ENCODE measurements around the gene SLC35A4. TPM values are rescaled to one million over a fixed set of nuclear protein-coding genes. Genes with fewer than 3 reads are reported as not detected.

The SLC35A4 gene
- total and polyA plus RNA-seq, 2 of the 13 experiments (the other 11 are each of a cell fraction or from before 2014, with no cell fraction given), result 0.71 to 4.0 TPM

DNA sequence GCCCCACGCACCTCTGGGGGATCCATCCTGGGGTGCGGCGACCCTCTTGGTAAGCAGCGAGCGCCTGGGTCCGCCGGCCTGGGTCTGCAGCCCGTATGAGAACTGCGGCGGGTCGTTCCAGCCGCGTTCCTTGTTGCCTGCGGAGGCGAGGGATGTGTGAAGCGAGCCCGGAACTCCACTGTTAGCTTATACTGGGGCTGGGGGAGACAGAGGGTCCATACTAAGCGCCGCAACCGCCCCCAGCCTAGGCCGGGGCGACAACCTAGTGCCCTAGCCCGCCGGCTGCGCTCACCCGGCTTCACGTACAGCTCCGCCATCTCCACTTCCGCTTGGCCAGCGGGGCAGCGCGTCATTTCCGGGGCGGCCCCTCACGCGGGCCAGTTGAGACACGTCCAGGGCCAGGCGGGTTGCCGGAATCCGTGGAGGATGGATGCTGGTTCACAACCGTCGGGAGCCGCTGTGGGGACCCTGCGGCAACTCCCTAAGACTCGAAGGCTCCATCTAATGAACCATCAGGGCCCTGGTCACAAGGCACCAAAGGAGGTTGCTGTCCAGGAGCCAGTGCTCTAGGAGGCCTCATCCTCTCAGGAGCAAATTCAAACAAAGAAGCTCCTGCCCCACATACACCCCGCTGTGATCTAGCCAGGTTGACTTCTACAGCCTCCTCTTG is 7.4 kb upstream of the SLC35A4 start, which contains the start of gene SRA1 (continued):
- TF ChIP-seq, protein P1, sequence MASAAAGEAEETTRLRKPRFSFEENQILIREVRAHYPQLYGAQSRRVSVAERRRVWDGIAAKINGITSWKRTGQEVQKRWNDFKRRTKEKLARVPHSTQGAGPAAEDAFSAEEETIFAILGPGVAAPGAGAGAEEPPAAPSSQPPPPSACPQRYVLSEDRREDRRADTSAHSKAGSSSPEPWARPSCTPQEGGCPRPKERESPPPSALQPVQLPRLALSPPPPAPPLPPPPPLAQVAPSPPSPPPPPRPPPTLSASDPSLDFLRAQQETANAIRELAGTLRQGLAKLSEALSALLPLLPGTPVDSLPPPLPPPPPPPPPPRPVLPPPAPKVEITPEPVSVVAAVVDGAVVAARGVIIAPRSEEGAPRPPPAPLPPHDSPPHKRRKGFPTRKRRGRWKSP (CRISPR knock-in tag; IDR thresholded peaks at IDR 0.05), result 0 out of 2 replicates have a peak, but pooled peaks have one; percentile 27
- TF ChIP-seq, protein P2, sequence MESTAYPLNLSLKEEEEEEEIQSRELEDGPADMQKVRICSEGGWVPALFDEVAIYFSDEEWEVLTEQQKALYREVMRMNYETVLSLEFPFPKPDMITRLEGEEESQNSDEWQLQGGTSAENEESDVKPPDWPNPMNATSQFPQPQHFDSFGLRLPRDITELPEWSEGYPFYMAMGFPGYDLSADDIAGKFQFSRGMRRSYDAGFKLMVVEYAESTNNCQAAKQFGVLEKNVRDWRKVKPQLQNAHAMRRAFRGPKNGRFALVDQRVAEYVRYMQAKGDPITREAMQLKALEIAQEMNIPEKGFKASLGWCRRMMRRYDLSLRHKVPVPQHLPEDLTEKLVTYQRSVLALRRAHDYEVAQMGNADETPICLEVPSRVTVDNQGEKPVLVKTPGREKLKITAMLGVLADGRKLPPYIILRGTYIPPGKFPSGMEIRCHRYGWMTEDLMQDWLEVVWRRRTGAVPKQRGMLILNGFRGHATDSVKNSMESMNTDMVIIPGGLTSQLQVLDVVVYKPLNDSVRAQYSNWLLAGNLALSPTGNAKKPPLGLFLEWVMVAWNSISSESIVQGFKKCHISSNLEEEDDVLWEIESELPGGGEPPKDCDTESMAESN (CRISPR knock-in tag; conservative IDR thresholded peaks at IDR 0.05), result peak; percentile 98
- TF ChIP-seq NFYC (CRISPR knock-in tag; IDR thresholded peaks at IDR 0.05), result peak; percentile 59
- TF ChIP-seq, protein P3, sequence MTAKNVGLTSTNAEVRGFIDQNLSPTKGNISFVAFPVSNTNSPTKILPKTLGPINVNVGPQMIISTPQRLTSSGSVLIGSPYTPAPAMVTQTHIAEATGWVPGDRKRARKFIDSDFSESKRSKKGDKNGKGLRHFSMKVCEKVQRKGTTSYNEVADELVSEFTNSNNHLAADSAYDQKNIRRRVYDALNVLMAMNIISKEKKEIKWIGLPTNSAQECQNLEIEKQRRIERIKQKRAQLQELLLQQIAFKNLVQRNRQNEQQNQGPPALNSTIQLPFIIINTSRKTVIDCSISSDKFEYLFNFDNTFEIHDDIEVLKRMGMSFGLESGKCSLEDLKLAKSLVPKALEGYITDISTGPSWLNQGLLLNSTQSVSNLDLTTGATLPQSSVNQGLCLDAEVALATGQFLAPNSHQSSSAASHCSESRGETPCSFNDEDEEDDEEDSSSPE (CRISPR knock-in tag; IDR thresholded peaks at IDR 0.05), result peak; percentile 87
- TF ChIP-seq BORCS8-MEF2B (CRISPR knock-in tag; IDR thresholded peaks at IDR 0.05), result peak; percentile 66
- TF ChIP-seq, protein P4, sequence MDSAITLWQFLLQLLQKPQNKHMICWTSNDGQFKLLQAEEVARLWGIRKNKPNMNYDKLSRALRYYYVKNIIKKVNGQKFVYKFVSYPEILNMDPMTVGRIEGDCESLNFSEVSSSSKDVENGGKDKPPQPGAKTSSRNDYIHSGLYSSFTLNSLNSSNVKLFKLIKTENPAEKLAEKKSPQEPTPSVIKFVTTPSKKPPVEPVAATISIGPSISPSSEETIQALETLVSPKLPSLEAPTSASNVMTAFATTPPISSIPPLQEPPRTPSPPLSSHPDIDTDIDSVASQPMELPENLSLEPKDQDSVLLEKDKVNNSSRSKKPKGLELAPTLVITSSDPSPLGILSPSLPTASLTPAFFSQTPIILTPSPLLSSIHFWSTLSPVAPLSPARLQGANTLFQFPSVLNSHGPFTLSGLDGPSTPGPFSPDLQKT (CRISPR knock-in tag; IDR thresholded peaks at IDR 0.05; ENCODE audit: borderline replicate concordance), result no peak; the same call in 1 of the 2 replicates
- TF ChIP-seq MXI1 (IDR thresholded peaks at IDR 0.05; ENCODE audit: borderline replicate concordance, low read depth, low read length), result peak; percentile 58; the same call in 1 of the 3 replicates
- peak; percentile 75; the same call in 1 of the 2 replicates for TF ChIP-seq SRY (CRISPR knock-in tag; IDR thresholded peaks at IDR 0.05)
- TF ChIP-seq KLF6 (CRISPR knock-in tag; IDR thresholded peaks at IDR 0.05), result peak; percentile 59; the same call in 1 of the 2 replicates
- TF ChIP-seq XRCC5 (optimal IDR thresholded peaks at IDR 0.05; ENCODE audit: low read length), result peak; percentile 73
- TF ChIP-seq, protein P5, sequence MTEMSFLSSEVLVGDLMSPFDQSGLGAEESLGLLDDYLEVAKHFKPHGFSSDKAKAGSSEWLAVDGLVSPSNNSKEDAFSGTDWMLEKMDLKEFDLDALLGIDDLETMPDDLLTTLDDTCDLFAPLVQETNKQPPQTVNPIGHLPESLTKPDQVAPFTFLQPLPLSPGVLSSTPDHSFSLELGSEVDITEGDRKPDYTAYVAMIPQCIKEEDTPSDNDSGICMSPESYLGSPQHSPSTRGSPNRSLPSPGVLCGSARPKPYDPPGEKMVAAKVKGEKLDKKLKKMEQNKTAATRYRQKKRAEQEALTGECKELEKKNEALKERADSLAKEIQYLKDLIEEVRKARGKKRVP (CRISPR knock-in tag; IDR thresholded peaks at IDR 0.05), result peak in 1 of 2 experiments; percentile 62; a peak in 1 of 4 replicates
- TF ChIP-seq, protein P6, sequence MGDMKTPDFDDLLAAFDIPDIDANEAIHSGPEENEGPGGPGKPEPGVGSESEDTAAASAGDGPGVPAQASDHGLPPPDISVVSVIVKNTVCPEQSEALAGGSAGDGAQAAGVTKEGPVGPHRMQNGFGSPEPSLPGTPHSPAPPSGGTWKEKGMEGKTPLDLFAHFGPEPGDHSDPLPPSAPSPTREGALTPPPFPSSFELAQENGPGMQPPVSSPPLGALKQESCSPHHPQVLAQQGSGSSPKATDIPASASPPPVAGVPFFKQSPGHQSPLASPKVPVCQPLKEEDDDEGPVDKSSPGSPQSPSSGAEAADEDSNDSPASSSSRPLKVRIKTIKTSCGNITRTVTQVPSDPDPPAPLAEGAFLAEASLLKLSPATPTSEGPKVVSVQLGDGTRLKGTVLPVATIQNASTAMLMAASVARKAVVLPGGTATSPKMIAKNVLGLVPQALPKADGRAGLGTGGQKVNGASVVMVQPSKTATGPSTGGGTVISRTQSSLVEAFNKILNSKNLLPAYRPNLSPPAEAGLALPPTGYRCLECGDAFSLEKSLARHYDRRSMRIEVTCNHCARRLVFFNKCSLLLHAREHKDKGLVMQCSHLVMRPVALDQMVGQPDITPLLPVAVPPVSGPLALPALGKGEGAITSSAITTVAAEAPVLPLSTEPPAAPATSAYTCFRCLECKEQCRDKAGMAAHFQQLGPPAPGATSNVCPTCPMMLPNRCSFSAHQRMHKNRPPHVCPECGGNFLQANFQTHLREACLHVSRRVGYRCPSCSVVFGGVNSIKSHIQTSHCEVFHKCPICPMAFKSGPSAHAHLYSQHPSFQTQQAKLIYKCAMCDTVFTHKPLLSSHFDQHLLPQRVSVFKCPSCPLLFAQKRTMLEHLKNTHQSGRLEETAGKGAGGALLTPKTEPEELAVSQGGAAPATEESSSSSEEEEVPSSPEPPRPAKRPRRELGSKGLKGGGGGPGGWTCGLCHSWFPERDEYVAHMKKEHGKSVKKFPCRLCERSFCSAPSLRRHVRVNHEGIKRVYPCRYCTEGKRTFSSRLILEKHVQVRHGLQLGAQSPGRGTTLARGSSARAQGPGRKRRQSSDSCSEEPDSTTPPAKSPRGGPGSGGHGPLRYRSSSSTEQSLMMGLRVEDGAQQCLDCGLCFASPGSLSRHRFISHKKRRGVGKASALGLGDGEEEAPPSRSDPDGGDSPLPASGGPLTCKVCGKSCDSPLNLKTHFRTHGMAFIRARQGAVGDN (CRISPR knock-in tag; IDR thresholded peaks at IDR 0.05), result peak; percentile 96
- TF ChIP-seq, protein P7, sequence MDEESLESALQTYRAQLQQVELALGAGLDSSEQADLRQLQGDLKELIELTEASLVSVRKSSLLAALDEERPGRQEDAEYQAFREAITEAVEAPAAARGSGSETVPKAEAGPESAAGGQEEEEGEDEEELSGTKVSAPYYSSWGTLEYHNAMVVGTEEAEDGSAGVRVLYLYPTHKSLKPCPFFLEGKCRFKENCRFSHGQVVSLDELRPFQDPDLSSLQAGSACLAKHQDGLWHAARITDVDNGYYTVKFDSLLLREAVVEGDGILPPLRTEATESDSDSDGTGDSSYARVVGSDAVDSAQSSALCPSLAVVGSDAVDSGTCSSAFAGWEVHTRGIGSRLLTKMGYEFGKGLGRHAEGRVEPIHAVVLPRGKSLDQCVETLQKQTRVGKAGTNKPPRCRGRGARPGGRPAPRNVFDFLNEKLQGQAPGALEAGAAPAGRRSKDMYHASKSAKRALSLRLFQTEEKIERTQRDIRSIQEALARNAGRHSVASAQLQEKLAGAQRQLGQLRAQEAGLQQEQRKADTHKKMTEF (CRISPR knock-in tag; IDR thresholded peaks at IDR 0.05), result peak; percentile 78
- peak; percentile 97 for TF ChIP-seq RBFOX2 (IDR thresholded peaks at IDR 0.05; ENCODE audit: low read depth, low read length)
- TF ChIP-seq CBX1 (IDR thresholded peaks at IDR 0.05; ENCODE audit: low read depth), result peak; percentile 55
- TF ChIP-seq SIX4 (CRISPR knock-in tag; IDR thresholded peaks at IDR 0.05), result no peak
- no peak for TF ChIP-seq ZNF678 (CRISPR knock-in tag; IDR thresholded peaks at IDR 0.05)

Measured in HepG2 (cell line).